SIG-M5 treated with dmso at 0.1 percent for 504 hours (cell line): ENCODE data around the gene RNASEL.

Source experiments
- DNase-seq: peaks from one replicate; lab custom pipeline; 2025; ENCODE audit not compliant: unreplicated experiment; lab: John Stamatoyannopoulos, UW

The RNASEL gene

DNA sequence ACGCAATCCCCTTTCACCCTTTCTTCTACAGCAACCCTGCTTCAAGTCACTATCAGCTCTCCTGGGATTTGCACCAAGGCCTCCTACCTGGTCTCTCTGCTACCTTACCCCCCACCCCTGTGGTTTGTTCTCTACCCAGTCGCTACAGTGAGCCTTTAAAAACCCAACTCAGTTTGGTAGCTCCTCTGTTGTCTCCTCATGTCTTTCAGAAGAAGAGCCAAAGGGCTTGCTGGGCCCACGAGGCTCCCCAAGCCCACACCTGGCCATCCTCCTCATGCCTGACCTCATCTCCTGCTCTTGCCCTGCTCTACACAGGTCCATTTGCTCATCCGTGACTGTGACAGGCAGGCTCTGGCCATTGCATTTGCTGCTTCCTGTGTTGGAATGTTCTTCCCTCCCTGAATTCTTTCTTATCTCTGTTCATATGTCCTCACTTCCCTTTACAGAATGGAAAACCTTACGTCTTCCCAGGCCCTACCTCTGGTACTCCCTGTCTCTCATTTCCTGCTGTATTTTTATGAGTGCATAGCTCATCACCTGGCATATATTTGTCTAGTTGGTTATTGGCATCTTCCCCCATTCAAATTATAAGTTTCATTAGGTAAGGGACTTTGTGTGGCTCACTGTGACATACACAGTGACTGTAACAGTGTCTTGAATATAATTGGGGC lies 11.8 kb upstream of the RNASEL start:
- DNase-seq: no peak

DNA sequence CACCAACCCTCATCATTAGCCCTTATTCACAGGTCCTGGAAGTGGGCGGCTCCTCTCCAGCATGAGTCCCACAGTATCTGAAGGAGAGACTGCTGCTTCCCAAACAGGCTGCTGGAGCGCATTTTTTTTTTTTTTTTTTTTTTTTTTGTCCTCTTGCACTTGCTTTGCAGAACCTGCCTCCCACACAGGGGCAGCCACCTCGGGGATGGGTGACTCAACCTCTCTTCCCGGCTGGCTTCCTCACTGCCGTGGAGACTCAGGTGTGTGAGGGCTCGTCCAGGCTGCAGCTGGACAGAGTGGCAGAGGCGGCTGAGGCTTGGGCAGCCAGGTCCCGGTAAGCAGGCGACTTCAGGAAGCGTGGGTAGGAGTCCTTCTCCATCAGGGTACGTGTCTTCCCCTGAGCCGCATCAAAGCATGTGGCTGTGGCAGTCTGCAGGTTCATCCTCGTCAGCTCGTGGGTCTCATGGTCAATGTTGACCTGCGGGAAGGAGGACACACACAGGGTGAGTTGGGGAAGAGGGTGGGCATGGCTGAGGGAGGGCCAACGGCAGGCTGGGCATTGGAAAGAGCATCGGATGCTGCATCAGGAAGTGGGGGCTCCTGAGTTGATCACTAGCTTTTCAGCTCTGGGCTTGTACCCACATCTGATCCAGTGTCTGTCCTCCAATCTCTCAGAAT lies 11.1 kb upstream of the RNASEL start:
- DNase-seq: no peak

DNA sequence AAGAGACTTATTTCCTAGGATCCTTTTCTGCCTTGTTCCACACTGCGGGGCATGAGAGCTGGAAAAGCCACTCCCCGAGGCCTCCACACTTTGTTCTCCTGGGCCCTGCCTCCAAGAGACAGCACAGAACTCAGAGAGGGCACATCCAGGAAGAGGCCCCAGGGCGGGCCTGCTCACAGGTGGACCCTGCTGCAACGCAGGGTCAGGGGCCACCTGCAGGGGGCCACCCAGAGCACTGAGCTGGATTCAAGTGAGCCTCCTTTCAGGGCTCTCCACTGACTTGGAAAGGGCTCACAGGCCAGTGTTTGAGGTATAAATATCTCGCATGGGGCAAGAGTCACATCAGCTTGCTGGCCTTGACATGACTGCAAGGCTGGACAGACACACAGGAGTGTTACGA lies 10.3 kb upstream of the RNASEL start:
- no peak for DNase-seq

DNA sequence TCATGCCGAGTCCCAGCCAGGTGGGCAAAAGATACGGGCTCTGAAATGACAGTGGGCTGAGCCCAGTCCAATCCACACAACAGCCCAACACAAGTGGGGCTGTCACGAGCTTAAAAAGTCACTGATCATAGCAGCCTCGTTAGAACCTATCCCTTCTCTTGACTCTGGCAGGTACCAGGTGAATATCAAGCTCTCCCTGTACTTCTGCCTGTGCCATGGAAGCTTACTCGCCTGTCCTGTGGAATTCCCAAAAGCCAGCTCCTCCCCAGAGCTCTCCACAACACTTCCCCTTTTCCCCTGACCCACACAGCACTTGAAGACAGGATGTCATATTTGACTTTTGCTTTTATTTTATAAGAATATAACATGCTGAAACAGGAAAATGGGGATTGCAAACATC lies 9.2 kb upstream of the RNASEL start:
- no peak for DNase-seq

DNA sequence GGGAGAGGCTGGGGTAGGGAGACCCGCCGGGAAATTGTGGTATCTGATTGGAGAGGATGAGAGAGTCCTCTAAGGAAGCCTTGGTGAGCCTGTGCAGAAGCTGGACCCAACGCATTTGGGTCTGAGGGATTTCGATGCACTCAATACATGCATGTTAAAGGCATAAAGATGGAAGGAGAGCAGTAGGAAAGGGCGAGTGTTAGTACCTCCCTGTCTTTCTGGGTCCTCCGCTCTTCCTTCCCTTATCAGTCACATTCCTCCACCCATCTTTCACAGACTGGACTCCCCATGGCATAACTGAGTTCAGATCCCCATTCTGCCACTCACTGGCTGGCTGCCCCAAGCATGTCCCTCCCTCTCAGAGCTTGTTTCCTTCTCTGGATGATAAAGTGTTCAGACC lies 7.9 kb upstream of the RNASEL start:
- no peak for DNase-seq

DNA sequence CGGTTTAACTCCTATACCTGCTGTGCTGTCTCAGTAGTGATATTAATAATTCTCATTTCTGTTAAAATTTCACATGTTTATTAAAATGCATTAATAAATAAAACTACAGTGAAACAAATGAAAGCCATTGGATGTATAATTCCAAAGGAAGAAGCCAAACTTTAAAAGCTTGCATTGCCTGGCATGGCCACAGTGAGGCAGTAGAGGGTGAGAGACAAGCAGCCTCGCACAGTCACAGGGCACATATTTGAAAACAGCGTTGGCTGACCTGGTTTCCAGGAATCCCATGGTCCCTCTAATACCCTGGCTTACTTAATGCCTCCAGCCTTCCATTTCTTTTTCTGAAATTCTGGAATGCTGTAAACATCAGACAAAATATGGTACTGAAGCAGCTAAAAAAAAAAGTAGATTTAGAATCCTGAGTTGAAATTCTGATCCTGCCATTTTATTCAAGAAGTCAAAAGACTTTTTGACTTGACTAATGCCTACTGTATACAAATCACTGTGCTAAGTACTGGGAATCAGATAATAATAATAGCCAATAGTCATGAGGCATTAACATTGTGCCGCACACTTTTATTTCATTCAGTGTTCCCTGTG lies 6.7 kb upstream of the RNASEL start:
- DNase-seq: peak; percentile 80

DNA sequence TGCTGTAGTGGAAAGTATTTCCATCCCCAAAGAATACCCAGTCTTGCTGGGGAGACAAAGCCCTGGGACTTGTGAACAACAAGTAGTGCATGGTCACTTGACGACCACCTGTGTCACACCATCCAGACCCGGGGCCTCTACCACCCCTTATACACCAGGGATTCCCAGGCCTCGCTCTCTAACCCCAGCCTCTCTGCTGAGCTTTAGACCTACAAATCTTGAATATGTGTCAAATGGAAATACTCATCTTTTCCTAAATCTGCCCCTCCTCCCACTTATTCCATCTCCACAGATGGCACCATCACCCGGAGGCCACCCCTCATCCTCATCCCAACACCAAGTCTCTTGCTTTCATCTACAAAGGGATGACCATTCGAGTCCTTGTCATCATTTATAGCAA lies 875 bp upstream of the RNASEL start:
- no peak for DNase-seq

DNA sequence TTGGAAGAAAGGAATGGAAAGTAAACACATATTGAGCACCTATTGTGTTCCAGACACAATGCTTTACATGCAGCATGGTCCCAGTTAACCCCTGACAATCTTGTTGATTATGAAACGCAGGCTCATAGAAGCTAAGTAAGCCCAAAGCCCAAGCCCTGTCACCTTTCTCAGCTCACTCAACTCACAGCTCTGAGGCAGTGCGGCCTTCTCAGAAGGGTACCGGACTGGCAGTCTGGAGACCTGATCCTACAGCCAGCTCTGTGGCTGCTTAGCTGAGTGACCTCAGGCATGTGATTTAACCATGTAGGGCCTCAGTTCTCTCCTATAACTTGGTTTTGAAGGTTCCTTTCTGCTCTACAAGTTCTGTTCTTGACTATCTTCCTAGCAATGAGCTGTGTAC lies 464 bp upstream of the RNASEL start:
- DNase-seq: no peak

DNA sequence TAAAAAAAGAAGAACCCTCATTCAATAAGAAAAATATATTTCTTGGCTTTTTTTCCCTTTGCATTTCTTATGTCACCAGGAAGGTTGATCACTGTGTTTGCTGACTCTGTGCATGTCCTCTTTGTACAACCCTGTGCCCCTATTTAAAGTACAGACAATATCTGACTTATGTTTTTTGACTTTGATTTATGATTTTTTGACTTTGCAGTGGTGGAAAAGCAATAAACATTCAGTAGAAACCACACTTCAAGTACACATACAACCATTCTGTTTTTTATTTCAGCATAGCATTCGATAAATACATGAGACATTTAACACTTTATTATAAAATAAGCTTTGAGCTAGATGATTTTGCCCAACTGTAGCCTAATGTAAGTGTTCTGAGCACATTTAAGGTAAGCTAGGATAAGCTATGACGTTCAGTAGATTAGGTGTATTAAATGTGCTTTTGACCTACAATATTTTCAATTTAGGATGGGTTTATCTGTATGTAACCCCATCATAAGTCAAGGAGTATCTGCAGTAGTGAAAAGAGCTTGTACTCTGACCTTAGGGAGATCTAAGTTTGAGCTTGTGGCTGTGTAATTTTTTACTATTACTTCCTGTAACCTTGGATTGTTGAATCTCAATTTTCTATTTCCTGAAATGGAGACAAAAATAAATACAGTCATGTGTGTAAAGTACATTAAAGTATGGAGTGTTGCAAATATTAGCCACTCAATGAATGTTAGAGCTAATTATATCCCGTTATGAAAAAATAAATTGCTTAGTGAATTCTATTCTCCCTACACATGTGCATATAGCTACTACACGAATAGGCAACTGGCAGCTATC lies 1.2 kb downstream of the RNASEL start:
- DNase-seq: no peak

DNA sequence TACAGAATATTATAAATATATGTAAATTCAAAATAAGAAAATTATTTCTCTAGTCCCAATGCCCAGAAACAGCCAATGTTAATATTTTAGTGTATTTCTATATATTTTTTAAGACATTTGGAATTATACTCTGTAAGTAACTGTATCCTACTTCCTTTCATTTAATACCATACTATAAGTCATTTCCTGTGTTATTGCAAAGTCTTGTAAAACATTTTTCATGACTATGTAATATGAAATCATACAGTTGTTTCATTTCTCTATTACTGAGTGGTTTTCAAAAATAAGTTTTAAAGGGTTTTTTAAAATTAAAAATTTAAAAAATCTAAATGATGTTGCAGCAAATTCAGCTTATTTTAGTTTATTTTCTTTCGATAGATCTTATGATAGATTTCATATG lies 2.0 kb downstream of the RNASEL start:
- DNase-seq: no peak

DNA sequence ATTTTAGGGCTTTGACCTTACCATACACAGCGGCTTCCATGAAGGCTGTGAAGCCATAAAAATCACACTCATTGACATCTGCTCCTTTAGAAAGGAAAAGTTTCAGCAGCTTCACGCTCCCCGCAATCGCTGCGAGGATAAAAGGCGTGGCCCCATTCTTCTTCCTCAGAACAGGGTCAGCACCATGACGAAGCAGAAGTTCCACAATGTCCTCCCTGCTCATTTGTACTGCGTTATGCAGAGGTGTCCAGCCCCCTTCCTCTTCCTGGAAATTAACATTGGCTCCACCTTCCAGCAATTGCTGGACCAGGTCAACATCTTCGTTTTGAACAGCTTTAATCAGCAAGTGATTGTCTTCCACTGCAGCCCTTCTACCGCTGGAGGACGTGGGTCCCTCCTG lies 2.7 kb downstream of the RNASEL start:
- no peak for DNase-seq

DNA sequence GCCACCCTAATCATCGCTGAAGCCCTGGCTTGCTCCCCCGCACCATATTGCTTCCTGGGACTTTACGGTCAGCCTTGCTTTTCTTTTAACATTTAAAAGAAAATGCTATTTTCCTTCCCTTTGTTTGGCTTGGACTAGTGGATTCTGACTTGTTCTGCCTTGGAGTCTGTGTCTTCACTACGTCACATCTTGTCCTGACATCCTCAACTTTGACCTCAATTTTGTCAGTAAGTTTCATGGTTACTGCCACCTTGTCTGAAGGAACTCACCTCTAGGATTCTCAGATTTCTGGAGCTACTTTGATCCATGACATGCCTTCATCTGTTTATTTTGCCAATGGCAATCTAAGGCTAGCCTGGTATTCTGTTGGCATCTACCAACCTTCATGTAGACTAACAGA lies 4.3 kb downstream of the RNASEL start:
- DNase-seq: no peak

DNA sequence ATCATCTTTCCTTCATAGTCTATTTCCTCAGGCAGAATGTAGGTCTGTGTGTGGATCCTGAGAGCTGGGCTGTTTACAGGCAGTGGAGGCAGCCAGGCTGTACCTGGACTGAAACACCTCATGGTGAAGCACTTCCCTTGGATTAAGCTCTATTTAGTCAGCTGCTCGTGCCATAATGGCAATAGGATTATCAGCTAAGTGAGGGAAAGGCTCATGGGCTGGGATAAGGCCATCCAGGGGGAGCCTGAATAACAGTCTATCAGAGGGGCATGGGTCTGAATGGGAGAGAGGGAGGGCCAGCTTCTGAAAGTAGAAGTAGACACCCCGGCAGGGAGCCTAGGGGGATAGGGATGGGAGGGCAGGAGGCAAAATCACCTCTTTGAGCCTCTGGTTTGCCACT lies 8.3 kb downstream of the RNASEL start:
- no peak for DNase-seq

DNA sequence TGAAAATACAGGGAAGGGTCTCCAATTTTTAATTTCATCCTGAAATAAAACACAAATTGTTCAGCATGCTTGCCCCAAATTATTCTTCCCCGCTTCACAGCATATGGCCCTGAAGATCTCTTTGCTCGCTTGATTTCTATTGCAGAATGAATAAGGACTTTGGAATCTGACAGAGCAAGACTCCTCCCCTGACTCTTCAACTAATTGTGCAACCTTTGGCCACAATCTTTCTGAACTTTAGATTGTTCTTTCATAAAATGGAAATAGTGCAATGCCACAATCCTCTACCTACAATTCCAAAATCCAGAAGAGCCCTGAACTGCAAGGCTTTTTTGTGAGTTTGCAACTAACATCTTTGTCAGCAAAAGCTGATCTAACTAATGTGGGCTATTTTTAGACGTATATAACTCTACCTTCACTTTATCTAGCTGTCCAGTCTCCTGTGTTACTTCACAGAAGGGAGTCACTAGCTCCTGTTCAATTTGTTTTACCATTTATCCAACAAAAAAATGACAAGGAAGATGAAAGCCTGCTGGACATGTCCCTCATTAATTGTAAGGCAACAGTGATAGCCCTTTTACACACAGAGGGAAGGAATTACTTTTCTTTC lies 13.4 kb downstream of the RNASEL start:
- DNase-seq: peak; percentile 69

DNA sequence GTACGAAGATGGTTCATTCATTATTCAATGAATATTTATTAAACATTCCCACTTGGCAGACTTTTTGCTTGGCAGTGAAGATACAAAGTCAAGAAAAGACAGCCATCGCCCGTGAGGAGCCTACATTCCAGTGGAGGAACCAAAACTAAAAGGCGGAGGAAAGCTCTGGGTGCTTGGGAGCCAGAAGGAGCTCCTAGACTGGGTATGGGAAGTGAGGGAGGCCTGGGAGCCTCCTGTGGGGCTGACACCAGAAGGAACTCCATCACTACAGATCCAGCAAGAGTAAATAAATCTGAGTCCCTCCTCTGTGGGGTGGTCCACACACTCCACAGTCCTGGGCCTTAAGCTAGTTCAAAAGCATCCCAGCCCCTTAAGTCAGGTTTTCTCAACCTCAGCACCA lies 14.9 kb downstream of the RNASEL start:
- DNase-seq: no peak

DNA sequence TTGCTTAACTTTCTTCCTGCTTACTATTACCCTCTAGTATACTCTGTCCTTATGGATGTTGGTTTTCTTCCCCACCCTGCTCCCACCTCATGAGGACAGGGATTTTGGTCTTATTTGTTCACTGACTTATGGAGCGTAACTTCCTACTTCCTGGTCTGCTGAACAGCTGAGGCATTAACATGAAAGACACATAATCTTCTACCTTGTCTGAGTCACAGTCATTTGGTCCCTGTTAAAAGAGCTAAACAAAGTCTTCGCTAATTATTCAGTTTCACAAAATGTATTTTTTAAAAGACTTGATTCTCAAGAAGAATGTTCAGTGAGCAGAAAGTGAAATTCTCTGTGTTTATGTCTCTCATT lies 18.5 kb downstream of the RNASEL start:
- DNase-seq: no peak

DNA sequence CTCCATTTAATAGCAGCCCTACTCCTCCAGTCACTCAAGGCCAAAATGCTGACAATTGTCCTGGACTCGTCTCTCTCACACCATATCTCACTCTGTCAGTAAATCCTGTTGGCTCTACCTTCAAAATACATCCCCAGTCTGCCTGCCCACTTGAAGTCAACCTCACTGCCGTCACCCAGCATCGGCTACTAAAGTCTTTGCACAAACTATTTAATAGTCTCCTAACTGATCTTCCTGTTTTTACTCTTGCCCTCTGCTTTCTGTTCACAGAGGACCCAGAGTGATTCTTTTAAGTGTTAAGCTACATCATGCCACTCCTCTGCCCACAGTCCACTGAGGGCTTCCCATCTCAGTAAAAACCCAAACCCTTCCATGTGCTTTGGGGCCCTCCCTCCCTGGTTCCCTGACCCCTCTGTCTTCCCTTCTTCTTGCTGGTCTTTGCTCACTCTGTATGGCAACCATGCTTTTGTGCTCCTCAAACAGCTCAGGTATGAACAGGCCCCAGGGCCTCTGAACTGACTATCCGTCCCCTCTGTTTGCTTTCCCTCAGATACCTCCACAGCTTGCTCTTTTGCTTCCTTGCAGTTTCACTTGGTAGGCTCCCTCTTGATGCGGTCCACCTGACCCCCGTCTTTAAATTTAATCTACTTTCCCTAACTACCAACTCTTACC lies 19.0 kb downstream of the RNASEL start:
- no peak for DNase-seq

DNA sequence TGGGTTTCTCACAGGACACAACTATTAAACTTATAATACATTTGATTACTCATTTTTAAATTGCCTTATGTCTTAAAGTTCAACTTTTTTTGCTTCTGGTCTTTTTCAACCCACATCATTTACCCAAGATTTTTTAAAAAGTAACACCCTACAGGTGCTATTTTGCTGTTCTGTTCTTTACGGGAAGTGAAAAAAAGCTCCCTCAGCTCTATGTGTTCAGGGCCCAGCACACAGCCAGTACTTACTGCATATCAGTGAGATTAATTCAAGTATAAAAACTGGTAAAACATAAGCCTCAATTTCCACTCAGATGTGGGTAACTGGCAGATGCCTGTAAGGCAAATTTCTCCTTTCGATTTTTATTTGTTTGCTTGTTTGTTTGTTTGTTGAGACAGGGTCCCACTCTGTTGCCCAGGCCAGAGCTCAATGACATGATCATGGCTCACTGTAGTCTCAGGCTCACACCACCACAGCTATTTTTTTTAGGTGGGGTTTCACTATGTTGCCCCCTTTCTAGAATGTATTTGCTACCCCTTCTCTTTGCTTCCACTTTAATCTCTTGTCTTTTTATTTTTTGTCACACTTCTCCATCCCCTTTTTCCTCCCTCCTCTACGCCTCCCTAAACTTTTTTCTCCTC lies 20.3 kb downstream of the RNASEL start:
- DNase-seq: no peak

DNA sequence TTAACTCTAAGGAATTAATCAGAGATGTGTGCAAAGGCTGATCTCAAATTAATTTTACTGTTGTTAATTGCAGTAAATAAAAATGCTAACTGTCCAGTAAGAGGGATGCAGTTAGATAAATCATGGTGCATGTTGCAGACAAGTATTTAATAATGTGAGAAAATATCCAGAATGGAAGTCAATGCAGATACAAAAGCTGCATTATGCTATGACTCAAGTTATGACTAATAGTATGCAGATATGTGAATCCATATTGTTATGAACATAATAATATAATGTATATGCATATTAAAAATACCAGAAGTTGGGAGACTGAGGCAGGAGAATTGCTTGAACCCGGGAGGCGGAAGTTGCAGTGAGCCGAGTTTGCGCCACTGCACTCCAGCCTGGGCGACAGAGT lies 21.4 kb downstream of the RNASEL start:
- DNase-seq: no peak

DNA sequence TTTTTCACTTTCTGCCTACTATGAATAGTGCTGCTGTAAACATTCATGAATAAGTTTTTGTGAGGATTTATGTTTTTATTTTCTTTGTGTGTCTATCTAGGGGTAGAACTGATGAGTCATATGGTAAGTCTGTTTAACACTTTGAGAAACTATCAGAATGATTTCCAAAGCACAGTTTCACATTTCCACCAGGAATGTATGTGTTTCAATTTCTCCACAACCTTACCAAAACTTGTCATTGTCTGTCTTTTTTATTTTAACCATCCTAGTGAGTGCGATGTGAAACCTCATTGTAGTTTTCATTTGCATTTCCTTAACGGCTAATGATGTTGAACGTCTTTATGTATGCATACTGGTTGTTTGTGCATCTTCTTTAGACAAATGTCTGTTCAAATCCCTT lies 23.5 kb downstream of the RNASEL start:
- no peak for DNase-seq
